Activated naive CD4-positive, alpha-beta T cell treated with anti-CD3 and anti-CD28 coated beads for 36 hours (primary cell): ENCODE data around the gene LMNB1. TPM values are rescaled to one million over a fixed set of nuclear protein-coding genes. Genes with fewer than 3 reads are reported as not detected.
"Not testable (repeated sequence)": the region's sequence is repeated elsewhere in the genome, so short reads cannot be mapped to it uniquely, and the experiment has no call there.

Source experiments
- CTCF ChIA-PET: fragments of 350-600 bp; sonication (Branson Sonifier 250); formaldehyde crosslinking; loops from one replicate; lab custom pipeline; 2021; ENCODE audit warnings: antibody characterized with exemption; lab: Charles Lee
- DNase-seq: peaks from one replicate; pipeline ENCODE4 v3.0.0-alpha.2; 2020
- H3K27ac Mint-ChIP-seq: one replicate; pipeline ENCODE4 v1.8.0; 2021; ENCODE audit warnings: mild to moderate bottlenecking, mixed read lengths
- H3K27me3 Mint-ChIP-seq: one replicate; pipeline ENCODE4 v1.8.0; 2021; ENCODE audit warnings: low read depth, mixed read lengths
- H3K36me3 Mint-ChIP-seq: one replicate; pipeline ENCODE4 v1.8.0; 2021; ENCODE audit warnings: low read depth, mixed read lengths
- H3K4me1 Mint-ChIP-seq: one replicate; pipeline ENCODE4 v1.8.0; 2021; ENCODE audit warnings: low read depth, mixed read lengths
- H3K4me3 Mint-ChIP-seq: one replicate; pipeline ENCODE4 v1.8.0; 2021; ENCODE audit warnings: mild to moderate bottlenecking, moderate library complexity, mixed read lengths
- H3K9me3 Mint-ChIP-seq: one replicate; pipeline ENCODE4 v1.8.0; 2021; ENCODE audit warnings: mixed read lengths
- intact Hi-C: fragments of 100-400 bp; cut with micrococcal nuclease; formaldehyde crosslinking; loops from one replicate; pipeline ENCODE4 v1.15.1; 2023
- total RNA-seq, 2 experiments: library from RNA; stranded (reverse); gene quantifications; one replicate each; pipeline ENCODE4 v1.2.3, GENCODE V29; 2021

Gene LMNB1
- total RNA-seq, 2 experiments from 2014 or later: 274 to 289 TPM

DNA sequence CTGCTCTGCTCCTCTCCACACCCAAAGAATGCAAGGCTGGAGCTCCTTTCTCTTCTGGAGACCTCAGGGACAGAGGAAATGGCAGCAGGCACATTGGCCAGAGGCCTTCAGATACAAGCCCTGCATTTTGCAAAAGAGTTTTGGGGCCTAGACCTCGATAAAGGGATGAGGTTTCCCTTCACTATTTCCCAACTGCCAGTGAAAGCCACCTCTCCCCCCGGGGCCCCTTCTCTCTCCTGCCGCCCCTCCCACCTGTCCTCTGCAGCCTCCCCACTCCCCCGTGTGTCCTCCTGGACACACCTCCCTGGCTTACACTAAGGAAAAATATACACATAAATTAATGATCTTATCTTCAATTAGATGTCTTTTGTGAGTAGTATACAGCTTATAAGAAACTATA lies 21.3 kb upstream of the LMNB1 start:
- CTCF ChIA-PET: interaction anchor here (0.5 to 0.8 kb wide), 2 partner anchors 20 to 56 kb away, joined by 3 to 6 read pairs; no protein-coding TSS in a partner anchor
- Mint-ChIP-seq H3K27ac (no peak overlapping the region), H3K9me3 (no peaks in the 10 kb centered on the region)

DNA sequence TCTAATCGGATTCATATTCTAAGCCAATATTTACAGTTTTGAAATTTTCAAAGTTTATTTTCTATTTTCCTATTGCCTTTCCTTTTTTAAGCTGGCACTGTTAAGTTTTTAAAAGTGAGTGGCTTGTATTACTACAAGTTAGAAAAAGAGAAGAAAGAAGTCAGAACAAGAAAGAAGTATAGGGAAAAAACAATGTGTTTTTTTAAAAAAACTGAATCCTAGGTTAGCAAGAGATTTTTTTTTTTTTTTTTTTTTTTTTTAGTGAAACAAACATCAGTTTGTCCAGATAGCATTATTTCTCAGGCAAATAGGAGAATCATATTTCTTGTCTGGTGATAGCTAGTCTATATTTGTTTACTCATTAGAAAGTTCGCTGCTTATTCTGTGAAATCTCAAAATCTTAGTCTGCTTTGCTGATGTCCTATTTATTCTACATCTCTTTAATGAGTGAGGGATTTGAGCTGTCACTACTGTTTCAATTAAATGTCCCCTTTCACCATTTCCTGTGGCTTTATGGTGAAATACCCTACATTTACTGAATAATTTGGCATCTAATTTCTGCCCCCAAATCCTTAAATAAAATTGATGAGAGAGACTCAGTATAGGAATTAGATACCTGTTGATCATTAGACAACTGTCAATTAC lies 19.1 kb upstream of the LMNB1 start:
- Mint-ChIP-seq H3K4me1 (peaks cover 44% of the 10 kb centered on the region), H3K27ac (peak overlapping the region; percentile 54), H3K27me3 (no peaks in the 10 kb centered on the region), H3K9me3 (no peaks in the 10 kb centered on the region), H3K4me3 (no peak overlapping the region), H3K36me3 (no peaks in the 10 kb centered on the region)
- DNase-seq: no peak
- CTCF ChIA-PET: interaction anchor here (0.7 to 2.9 kb wide), 4 partner anchors 10 to 284 kb away, joined by 3 to 12 read pairs (median 6); partner anchors contain the start of gene LMNB1
- intact Hi-C loops: no loop called here

More for the DNA sequence above, 21.3 kb upstream of the LMNB1 start:
- Mint-ChIP-seq H3K4me3 (no peak overlapping the region), H3K27me3 (no peaks in the 10 kb centered on the region), H3K36me3 (no peaks in the 10 kb centered on the region), H3K4me1 (peaks cover 39% of the 10 kb centered on the region)
- no peak for DNase-seq
- intact Hi-C loops: no loop called here

DNA sequence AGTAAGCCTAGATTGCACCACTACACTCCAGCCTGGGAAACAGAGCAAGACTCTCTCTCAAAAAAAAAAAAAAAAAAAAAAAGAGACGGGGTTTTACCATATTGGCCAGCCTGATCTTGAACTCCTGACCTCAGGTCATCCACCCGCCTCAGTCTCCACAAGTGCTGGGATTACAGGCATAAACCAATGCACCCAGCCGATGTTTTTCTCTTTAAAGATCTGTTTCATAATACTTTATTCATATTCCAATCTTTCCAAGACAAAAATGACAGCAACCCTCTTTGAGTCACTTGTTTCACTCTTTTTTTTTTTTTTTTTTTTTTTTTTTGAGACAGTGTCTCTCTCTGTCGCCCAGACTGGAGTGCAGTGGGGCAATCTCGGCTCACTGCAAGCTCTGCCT lies 13.6 kb upstream of the LMNB1 start:
- Mint-ChIP-seq H3K36me3 (no peaks in the 10 kb centered on the region), H3K27ac (peak overlapping the region; percentile 53), H3K27me3 (no peaks in the 10 kb centered on the region), H3K4me1 (peaks cover 44% of the 10 kb centered on the region), H3K4me3 (no peak overlapping the region), H3K9me3 (no peaks in the 10 kb centered on the region)
- intact Hi-C loops: loop anchor here (5.0 kb wide), 2 partner anchors 86 to 316 kb away; no protein-coding TSS in a partner anchor
- CTCF ChIA-PET: interaction anchor here (2.3 kb wide), 1 partner anchor 14 kb away, joined by 6 read pairs; the partner anchor contains the start of gene LMNB1
- DNase-seq: no peak

DNA sequence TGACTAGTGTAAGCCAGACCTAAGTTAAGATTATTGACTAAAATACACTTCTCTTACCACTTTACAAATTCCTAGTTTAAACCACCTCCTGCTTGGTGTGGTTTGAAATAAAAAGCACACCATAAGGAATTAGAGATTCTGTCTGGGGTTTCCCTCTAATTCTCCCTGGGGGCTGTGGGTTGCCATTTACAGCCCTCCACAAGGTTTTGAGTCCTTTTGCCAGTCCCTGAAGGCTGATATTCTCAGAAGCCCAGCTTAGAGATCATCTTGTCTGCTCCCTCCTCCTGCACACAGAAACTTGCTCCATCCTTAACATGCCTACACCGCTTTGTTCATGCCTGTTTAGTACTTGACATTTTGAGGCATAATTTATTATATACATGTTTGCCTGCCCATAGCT lies 7.2 kb upstream of the LMNB1 start:
- CTCF ChIA-PET: interaction anchor here (1.2 kb wide), 1 partner anchor 11 kb away, joined by 6 read pairs; no protein-coding TSS in a partner anchor
- no peak for DNase-seq
- intact Hi-C loops: loop anchor here (10.0 kb wide), 1 partner anchor 265 kb away; no protein-coding TSS in a partner anchor
- Mint-ChIP-seq H3K9me3 (no peaks in the 10 kb centered on the region), H3K36me3 (no peaks in the 10 kb centered on the region), H3K27me3 (peaks cover 3% of the 10 kb centered on the region), H3K4me3 (no peak overlapping the region), H3K27ac (no peak overlapping the region), H3K4me1 (no peaks in the 10 kb centered on the region)

DNA sequence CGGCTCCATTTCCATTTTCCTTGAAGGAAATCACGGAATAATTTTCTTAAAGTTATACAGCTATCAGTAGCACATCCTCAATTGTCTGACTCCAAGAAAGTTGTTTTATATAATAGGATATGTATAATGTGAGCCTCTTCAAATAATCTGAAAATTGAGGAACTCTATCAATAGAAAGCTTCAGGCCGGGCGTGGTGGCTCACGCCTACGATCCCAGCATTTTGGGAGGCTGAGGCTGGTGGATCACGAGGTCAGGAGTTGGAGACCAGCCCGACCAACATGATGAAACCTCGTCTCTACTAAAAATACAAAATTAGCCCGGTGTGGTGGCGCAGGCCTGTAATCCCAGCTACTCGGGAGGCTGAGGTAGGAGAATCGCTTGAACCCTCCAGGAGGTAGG lies 3.4 kb upstream of the LMNB1 start:
- not testable (repeated sequence) for H3K4me1 Mint-ChIP-seq, H3K27me3 Mint-ChIP-seq, H3K9me3 Mint-ChIP-seq, H3K4me3 Mint-ChIP-seq, H3K27ac Mint-ChIP-seq, DNase-seq
- intact Hi-C loops: loop anchor here (10.0 kb wide), 1 partner anchor 269 kb away; no protein-coding TSS in a partner anchor
- H3K36me3 Mint-ChIP-seq: peaks cover 15% of the 10 kb centered on the region
- CTCF ChIA-PET: interaction anchor here (0.5 to 2.2 kb wide), 3 partner anchors 16 to 253 kb away, joined by 4 to 5 read pairs (median 5); no protein-coding TSS in a partner anchor

DNA sequence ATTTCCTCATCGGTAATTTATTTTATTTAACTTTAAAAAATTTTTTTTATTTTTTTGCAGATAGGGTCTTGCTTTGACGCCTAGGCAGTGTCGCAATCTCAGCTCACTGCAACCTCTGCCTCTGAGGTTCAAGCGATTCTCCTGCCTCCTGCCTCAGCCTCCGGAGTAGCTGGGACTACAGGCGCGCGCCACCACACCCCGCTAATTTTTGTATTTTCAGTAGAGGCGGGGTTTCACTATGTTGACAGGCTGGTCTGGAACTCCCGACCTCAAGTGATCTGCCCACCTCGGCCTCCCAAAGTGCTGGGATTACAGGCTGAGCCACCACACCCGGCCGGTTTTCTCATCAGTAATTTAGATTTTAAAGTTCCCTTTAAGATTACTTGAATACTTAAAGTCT lies 2.3 kb upstream of the LMNB1 start:
- Mint-ChIP-seq H3K36me3 (peaks cover 25% of the 10 kb centered on the region), H3K4me1 (peaks cover 12% of the 10 kb centered on the region)
- not testable (repeated sequence) for H3K27me3 Mint-ChIP-seq, H3K9me3 Mint-ChIP-seq, H3K27ac Mint-ChIP-seq, DNase-seq, H3K4me3 Mint-ChIP-seq
- intact Hi-C loops: loop anchor here (10.0 kb wide), 1 partner anchor 270 kb away; no protein-coding TSS in a partner anchor
- CTCF ChIA-PET: interaction anchor here (1.2 to 2.5 kb wide), 5 partner anchors 17 to 99 kb away, joined by 4 to 6 read pairs (median 5); no protein-coding TSS in a partner anchor

DNA sequence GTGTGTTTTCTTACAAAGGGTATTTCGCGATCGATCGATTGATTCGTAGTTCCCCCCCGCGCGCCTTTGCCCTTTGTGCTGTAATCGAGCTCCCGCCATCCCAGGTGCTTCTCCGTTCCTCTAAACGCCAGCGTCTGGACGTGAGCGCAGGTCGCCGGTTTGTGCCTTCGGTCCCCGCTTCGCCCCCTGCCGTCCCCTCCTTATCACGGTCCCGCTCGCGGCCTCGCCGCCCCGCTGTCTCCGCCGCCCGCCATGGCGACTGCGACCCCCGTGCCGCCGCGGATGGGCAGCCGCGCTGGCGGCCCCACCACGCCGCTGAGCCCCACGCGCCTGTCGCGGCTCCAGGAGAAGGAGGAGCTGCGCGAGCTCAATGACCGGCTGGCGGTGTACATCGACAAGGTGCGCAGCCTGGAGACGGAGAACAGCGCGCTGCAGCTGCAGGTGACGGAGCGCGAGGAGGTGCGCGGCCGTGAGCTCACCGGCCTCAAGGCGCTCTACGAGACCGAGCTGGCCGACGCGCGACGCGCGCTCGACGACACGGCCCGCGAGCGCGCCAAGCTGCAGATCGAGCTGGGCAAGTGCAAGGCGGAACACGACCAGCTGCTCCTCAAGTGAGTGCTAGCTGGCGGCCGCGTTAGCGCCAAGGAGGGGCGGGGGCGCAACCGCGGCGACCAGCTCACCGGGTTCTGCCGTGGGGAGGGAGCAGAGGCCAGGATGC lies 480 bp downstream of the LMNB1 start:
- Mint-ChIP-seq H3K4me3 (peak overlapping the region; percentile 96), H3K9me3 (no peaks in the 10 kb centered on the region), H3K27ac (peak overlapping the region; percentile 97), H3K4me1 (peaks cover 28% of the 10 kb centered on the region), H3K36me3 (peaks cover 44% of the 10 kb centered on the region), H3K27me3 (no peaks in the 10 kb centered on the region)
- CTCF ChIA-PET: interaction anchor here (1.0 to 5.3 kb wide), 10 partner anchors 10 to 257 kb away, joined by 3 to 154 read pairs (median 8); no protein-coding TSS in a partner anchor
- intact Hi-C loops: loop anchor here (10.0 kb wide), 1 partner anchor 273 kb away; no protein-coding TSS in a partner anchor
- DNase-seq: peak; percentile 48

DNA sequence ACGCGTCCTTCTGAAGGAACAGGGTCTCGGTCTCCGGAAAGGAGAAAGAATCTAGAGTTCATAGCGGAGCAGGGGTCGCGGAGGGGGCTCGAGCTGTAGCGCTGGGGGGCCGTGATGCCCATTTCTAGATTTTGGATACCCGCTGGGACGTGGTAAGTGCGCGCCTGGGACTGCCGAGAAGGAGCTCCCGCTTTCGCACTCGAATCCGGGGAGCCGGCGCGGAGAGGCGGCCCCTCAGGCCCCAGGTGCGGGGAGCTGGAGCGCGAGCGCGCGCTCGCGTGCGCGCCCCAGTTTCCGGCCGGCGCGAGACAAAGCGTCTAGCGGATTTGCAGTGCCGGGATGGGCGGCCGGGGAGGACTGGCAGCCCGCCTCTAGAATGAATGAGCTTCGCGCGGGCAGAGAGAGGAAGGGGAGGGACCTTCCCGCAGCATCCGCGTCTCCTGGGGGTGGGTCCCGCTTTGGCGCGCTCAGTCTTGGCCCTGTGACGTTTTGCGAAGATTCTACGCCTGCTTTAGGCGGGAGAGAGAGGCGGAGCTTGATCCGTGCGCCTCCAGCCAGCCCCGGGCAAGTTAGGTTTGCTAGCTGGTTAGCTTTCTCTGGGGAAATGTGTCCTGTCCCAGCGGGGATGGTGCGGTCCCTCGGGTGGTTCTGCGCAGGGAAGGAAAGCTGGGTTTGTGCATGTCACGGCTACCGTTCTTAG lies 1.2 kb downstream of the LMNB1 start:
- DNase-seq: peak; percentile 98
- Mint-ChIP-seq H3K9me3 (no peaks in the 10 kb centered on the region), H3K36me3 (peaks cover 44% of the 10 kb centered on the region), H3K27ac (peak overlapping the region; percentile 97), H3K4me3 (peak overlapping the region; percentile 96), H3K4me1 (peaks cover 28% of the 10 kb centered on the region), H3K27me3 (no peaks in the 10 kb centered on the region)
- CTCF ChIA-PET: interaction anchor here (0.5 to 5.3 kb wide), 15 partner anchors 11 to 257 kb away, joined by 3 to 154 read pairs (median 6); no protein-coding TSS in a partner anchor
- intact Hi-C loops: loop anchor here (1.0 to 10.0 kb wide), 13 partner anchors 30 to 1305 kb away; partner anchors contain the start of genes GRAMD2B, MARCHF3, PRRC1 and SLC12A2

DNA sequence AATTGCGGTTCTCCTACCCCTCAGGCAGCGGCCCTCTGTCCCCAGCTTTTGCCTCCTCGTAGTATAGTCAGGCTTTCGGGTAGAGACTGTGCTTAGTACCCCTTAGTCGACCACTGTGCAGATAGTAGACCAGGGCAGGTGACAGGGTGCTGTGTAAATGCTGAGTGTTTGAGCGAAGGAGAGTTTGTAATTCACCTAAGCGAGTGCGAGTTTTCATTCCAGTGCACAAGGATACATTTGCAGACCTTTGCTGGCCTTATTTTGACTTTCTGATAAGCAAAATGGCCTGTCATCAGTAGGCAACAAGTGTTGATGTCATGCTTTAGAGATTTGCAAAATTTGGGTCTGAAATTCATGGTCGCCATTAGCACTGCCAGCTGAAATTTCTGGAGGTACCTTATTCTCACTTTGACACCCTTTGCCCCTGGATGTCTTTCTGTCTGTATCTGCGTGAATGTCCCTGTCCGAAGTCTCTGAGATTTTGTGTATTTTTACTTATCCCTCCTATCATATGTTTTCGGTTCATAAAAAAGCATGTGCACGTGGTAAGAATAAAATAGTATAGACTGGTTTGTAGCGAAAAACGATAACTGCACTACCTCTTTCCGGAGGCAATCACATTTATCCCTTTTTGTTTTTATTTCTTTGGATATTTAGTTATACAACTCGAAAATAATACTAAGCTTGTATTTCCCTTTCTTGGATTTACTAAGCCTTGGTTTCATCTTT lies 1.9 kb downstream of the LMNB1 start:
- H3K36me3 Mint-ChIP-seq: peaks cover 48% of the 10 kb centered on the region
- CTCF ChIA-PET: interaction anchor here (0.5 to 5.3 kb wide), 16 partner anchors 11 to 280 kb away, joined by 3 to 154 read pairs (median 6); no protein-coding TSS in a partner anchor
- peak overlapping the region; percentile 96 for H3K4me3 Mint-ChIP-seq
- DNase-seq: no peak
- H3K9me3 Mint-ChIP-seq: no peaks in the 10 kb centered on the region
- peak overlapping the region; percentile 97 for H3K27ac Mint-ChIP-seq
- no peaks in the 10 kb centered on the region for H3K27me3 Mint-ChIP-seq
- peaks cover 32% of the 10 kb centered on the region for H3K4me1 Mint-ChIP-seq
- intact Hi-C loops: loop anchor here (1.0 to 10.0 kb wide), 13 partner anchors 31 to 1304 kb away; partner anchors contain the start of genes GRAMD2B, MARCHF3, PRRC1 and SLC12A2

DNA sequence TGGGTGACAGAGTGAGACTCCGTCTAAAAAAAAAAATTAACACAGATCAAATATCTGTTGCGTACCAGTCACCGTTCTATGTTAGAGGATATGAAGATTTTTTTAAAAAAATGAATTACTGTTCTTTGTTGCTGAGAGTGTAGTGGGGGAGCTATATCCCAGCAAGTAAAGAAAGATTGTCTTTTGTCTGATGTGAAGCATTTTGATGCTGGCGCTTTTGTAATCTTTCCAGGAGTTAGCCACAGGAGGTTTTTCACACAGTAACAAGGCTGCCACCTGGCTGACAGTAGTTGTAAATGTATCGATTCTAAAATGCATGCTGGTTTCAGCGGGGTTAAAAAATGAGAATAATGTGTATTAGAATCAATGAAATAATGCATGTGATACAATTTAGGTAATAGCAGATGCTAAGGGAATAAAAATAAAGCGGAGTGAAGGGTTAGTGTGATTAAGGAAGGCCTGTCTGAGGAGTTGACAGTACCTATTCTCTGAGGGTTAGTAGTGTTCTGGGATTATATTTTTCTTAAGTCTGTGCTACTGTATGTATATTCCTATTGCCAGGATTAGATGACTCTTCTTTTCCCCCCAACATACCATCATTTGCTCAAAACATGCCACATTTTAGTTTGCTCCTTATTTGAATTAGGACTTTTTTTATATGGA lies 3.4 kb downstream of the LMNB1 start:
- intact Hi-C loops: loop anchor here (1.0 kb wide), 2 partner anchors 104 to 124 kb away; no protein-coding TSS in a partner anchor
- Mint-ChIP-seq H3K36me3 (peaks cover 48% of the 10 kb centered on the region), H3K4me3 (peak overlapping the region; percentile 96), H3K27me3 (no peaks in the 10 kb centered on the region), H3K9me3 (no peaks in the 10 kb centered on the region), H3K27ac (peak overlapping the region; percentile 97), H3K4me1 (peaks cover 32% of the 10 kb centered on the region)
- peak; percentile 72 for DNase-seq
- CTCF ChIA-PET: interaction anchor here (0.6 to 5.3 kb wide), 23 partner anchors 9 to 301 kb away, joined by 3 to 154 read pairs (median 4); no protein-coding TSS in a partner anchor
